ENCODE results near the gene MAP4K4. TPM values are rescaled to one million over a fixed set of nuclear protein-coding genes. Genes with fewer than 3 reads are reported as not detected.
A peak's percentile ranks its signal among the peaks of the same experiment; 100 is the strongest.

The MAP4K4 gene
- total and polyA plus RNA-seq, 2 donors from 2014 or later, result 8.4 to 62.8 TPM

DNA sequence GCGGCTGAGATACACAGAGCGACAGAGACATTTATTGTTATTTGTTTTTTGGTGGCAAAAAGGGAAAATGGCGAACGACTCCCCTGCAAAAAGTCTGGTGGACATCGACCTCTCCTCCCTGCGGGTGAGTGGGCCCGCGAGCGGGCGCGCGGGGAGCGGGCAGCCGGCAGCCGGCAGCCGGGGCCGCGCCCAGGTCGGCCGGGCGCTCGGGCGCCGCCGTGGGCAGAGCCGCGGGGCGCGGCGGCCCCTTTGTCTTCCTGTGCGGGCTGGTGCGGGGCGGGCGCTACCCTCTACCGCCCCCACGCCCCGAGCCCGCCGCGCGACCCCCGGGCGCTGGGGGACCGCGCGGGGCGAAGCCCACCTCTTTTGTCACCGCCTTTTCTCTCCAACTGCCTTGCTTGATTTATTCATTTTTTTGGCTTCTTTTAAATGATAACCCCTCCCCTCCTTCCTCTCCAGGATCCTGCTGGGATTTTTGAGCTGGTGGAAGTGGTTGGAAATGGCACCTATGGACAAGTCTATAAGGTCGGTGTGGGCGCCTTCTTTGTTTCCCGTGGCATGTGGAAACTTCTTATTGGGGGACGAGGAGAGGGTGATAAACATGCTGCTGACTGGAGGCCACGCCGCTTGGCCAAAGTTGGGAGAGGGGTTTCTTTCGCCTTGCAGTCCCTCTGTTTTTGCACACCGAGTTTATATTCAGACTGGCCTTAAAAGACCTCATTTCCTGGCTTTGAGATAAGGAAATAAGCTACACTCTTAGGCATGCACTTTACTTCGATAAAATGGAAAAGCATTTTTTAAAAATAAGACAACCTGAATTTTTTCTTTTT lies 722 bp downstream of the MAP4K4 start:
- intact Hi-C loops (cut with DNase I), result loop anchor here (10.0 kb wide), 1 partner anchor 127 kb away; no protein-coding TSS in a partner anchor
- H3K9ac ChIP-seq (ENCODE audit: low read length in 3 of 3), result peak overlapping the region; percentile 54 to 65 (median 57)
- DNase-seq, result peak; percentile 34 to 70 (median 63)

GRCh38 chr2:101698844-101699754 lies 1.6 kb downstream of the MAP4K4 start:
- TF ChIP-seq, protein P1, sequence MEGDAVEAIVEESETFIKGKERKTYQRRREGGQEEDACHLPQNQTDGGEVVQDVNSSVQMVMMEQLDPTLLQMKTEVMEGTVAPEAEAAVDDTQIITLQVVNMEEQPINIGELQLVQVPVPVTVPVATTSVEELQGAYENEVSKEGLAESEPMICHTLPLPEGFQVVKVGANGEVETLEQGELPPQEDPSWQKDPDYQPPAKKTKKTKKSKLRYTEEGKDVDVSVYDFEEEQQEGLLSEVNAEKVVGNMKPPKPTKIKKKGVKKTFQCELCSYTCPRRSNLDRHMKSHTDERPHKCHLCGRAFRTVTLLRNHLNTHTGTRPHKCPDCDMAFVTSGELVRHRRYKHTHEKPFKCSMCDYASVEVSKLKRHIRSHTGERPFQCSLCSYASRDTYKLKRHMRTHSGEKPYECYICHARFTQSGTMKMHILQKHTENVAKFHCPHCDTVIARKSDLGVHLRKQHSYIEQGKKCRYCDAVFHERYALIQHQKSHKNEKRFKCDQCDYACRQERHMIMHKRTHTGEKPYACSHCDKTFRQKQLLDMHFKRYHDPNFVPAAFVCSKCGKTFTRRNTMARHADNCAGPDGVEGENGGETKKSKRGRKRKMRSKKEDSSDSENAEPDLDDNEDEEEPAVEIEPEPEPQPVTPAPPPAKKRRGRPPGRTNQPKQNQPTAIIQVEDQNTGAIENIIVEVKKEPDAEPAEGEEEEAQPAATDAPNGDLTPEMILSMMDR (IDR thresholded peaks at IDR 0.05; ENCODE audit: borderline replicate concordance, extremely low read depth, insufficient read depth), result no peak
- Histone ChIP-seq H3K4me3 (ENCODE audit: low read length in 3 of 3) (peak overlapping the region; percentile 81 to 84 (median 82)), H3K27me3 (ENCODE audit: control insufficient read depth, insufficient read depth, low read length) (no peaks in the 10 kb centered on the region), H3K36me3 (ENCODE audit: control insufficient read depth in 2 of 3, insufficient read depth in 3 of 3, low read length in 3 of 3) (no peaks in the 10 kb centered on the region), H3K4me1 (ENCODE audit: control insufficient read depth in 2 of 3, insufficient read depth in 2 of 3, low read depth in 1 of 3, low read length in 3 of 3) (peaks cover 0 to 9% (median 7%) of the 10 kb centered on the region in 3 donors), H3K9ac (ENCODE audit: low read length in 3 of 3) (peak overlapping the region in 2 of 3 donors; percentile 57 to 65), H3K9me3 (ENCODE audit: control insufficient read depth in 2 of 3, insufficient read depth in 1 of 3, low read length in 3 of 3) (no peaks in the 10 kb centered on the region), H3K27ac (ENCODE audit: low read depth in 2 of 2, low read length in 2 of 2) (no peak overlapping the region)
- DNase-seq (peak in 3 of 5 donors; percentile 14 to 49 (median 42)), FAIRE-seq (no peak)
- intact Hi-C loops (cut with DNase I), result loop anchor here (10.0 kb wide), 1 partner anchor 126 kb away; no protein-coding TSS in a partner anchor

More for the DNA sequence above, 722 bp downstream of the MAP4K4 start:
- H3K4me1 ChIP-seq (ENCODE audit: control insufficient read depth in 2 of 3, insufficient read depth in 2 of 3, low read depth in 1 of 3, low read length in 3 of 3), result peaks cover 0 to 9% (median 7%) of the 10 kb centered on the region in 3 donors
- no peaks in the 10 kb centered on the region for H3K27me3 ChIP-seq (ENCODE audit: control insufficient read depth, insufficient read depth, low read length)
- peak overlapping the region; percentile 81 to 84 (median 82) for H3K4me3 ChIP-seq (ENCODE audit: low read length in 3 of 3)
- TF ChIP-seq, protein P1 (IDR thresholded peaks at IDR 0.05; ENCODE audit: borderline replicate concordance, extremely low read depth, insufficient read depth), result no peak
- H3K9me3 ChIP-seq (ENCODE audit: control insufficient read depth in 2 of 3, insufficient read depth in 1 of 3, low read length in 3 of 3), result no peaks in the 10 kb centered on the region
- peak overlapping the region in 1 of 2 donors; percentile 70 for H3K27ac ChIP-seq (ENCODE audit: low read depth in 2 of 2, low read length in 2 of 2)
- H3K36me3 ChIP-seq (ENCODE audit: control insufficient read depth in 2 of 3, insufficient read depth in 3 of 3, low read length in 3 of 3), result no peaks in the 10 kb centered on the region
- FAIRE-seq, result no peak

- intact Hi-C loops (cut with DNase I), result loop anchor here (10.0 kb wide), 1 partner anchor 125 kb away; no protein-coding TSS in a partner anchor
- H3K9ac ChIP-seq (ENCODE audit: low read length in 3 of 3), result peak overlapping the region in 1 of 3 donors; percentile 50
- no peak for FAIRE-seq
- no peaks in the 10 kb centered on the region for H3K9me3 ChIP-seq (ENCODE audit: control insufficient read depth in 2 of 3, insufficient read depth in 1 of 3, low read length in 3 of 3)
- H3K27me3 ChIP-seq (ENCODE audit: control insufficient read depth, insufficient read depth, low read length), result no peaks in the 10 kb centered on the region
- peak overlapping the region; percentile 18 to 84 (median 82) for H3K4me3 ChIP-seq (ENCODE audit: low read length in 3 of 3)
- H3K27ac ChIP-seq (ENCODE audit: low read depth in 2 of 2, low read length in 2 of 2), result no peak overlapping the region
- TF ChIP-seq, protein P1 (IDR thresholded peaks at IDR 0.05; ENCODE audit: borderline replicate concordance, extremely low read depth, insufficient read depth), result no peak
- H3K36me3 ChIP-seq (ENCODE audit: control insufficient read depth in 2 of 3, insufficient read depth in 3 of 3, low read length in 3 of 3), result no peaks in the 10 kb centered on the region
- peaks cover 0 to 9% (median 7%) of the 10 kb centered on the region in 3 donors for H3K4me1 ChIP-seq (ENCODE audit: control insufficient read depth in 2 of 3, insufficient read depth in 2 of 3, low read depth in 1 of 3, low read length in 3 of 3)
- DNase-seq, result peak in 2 of 5 donors; percentile 8 to 42
Measured at GRCh38 chr2:101699755-101700461, 2.4 kb downstream of the MAP4K4 start.

Data from kidney (tissue), 14 donors.